GM13976 (cell line): Measurements from ENCODE around the gene DAGLA.

Source experiments
- DNase-seq: peaks from one replicate; pipeline ENCODE4 v3.0.0; 2012; ENCODE audit warnings: low spot score
- CTCF ChIP-seq: IDR thresholded peaks from 2 replicates; pipeline ENCODE4 v1.5.1; 2012; ENCODE audit warnings: borderline replicate concordance, mild to moderate bottlenecking; ENCODE audit not compliant: insufficient read depth; ENCODE audit errors: extremely low read depth, missing control alignments, control extremely low read depth
- in situ Hi-C: fragments of 300-500 bp; cut with MboI; formaldehyde crosslinking; loops from one replicate; pipeline ENCODE4 v1.12.0; 2022; ENCODE audit warnings: low sequenced_read_pairs, mixed read lengths, inconsistent platforms; ENCODE audit not compliant: unreplicated experiment

DAGLA gene

GRCh38 chr11:61685617-61685967, 5.4 kb downstream of the DAGLA start:
- TF ChIP-seq CTCF = no peak
- in situ Hi-C loops = no loop called here
- DNase-seq = no peak

DNA sequence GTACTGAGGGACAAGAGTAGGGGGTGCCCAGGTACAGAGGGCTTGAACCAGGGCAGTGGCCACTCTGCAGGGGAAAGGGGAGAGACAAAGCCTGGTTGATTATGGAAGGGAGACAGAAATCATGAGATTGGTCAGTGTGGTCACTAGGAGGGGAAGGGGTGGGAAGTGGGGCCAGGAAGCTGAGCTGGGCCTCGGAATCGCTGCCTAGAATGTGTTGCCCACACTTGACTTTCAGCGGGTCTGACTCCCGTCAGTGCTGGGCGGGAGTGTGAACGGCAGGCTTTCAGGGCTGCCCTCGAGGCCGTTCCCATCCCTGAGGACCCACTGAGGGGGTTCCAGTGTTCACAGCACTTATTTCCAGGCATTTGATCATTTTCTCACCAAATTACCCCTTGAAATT, 5.9 kb downstream of the DAGLA start:
- no peak for TF ChIP-seq CTCF
- in situ Hi-C loops = no loop called here
- no peak for DNase-seq

GRCh38 chr11:61686469-61686868, 6.3 kb downstream of the DAGLA start:
- in situ Hi-C loops = no loop called here
- no peak for TF ChIP-seq CTCF

DNA sequence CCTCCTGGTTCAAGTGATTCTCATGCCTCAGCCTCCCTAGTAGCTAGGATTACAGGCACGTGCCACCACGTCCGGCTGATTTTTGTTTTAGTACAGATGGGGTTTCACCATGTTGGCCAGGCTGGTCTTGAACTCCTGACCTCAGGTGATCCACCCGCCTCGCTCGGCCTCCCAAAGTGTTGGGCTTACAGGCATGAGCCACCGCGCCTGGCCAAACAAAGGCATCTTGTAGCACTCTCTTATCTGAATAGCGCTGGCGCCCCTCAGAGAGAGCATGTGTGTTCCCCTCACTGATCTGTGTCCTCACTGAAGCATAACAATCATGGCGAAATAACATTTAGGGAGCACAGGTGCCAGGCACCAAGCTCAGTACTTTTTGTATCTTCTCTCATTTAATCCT, 7.2 kb downstream of the DAGLA start:
- DNase-seq = no peak
- in situ Hi-C loops = no loop called here
- no peak for TF ChIP-seq CTCF

More at GRCh38 chr11:61686469-61686868, 6.3 kb downstream of the DAGLA start:
- DNase-seq = no peak

DNA sequence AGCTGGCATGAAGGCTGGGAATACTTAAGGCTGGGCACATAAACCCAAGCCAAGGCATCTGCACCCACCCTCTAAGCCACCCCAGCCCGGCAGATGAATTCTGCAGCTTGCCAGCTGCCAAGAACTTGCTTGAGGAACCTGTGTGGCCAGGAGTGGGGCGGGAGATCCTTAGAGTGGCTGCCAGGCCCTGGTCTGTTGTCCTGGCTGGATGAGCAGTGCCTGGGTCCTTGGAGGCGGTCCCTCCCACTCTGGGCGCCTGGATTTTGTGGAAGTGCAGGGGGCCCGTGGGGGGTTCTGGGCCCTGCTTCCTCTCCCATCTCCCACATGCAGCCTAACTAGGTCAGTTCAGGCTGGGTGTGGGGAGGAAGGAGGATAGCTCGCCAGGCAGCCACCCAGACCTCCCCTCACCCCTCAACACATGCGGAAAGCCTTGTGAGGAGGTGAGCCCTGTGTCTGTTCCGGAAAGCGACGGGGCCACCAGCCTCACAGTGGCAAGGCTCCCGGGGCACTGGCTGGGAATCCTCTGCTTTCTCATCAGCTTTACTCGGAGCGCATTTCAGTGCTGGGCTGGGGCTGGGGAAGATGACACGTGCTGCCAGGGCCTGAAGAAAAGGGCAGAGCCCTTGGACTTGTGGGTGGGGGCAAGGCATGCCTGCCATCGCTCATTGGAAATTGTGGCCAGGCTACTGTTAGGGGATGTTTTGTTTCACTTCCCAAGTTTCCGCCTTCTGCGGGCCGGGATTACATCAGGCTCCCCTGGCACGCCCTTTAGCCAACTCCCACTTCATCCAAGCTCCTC, 8.4 kb downstream of the DAGLA start:
- in situ Hi-C loops = no loop called here
- no peak for DNase-seq
- TF ChIP-seq CTCF = no peak

DNA sequence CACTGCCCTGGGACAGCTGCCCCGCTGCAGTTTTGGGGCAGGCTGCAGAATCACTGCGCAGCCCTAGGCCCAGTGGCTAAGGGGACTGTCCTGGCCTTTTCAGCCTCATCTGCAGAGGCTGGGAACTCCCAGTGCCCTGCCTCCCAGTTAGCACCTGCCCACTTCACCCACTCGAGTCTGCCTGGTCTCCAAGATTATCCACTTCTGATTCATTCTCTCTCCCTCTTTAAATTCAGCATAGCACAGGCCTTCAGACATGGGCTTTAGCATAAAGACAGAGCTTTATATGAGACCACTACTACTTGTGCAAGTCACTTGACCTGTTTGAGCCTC, 8.9 kb downstream of the DAGLA start:
- in situ Hi-C loops = no loop called here
- TF ChIP-seq CTCF = no peak
- DNase-seq = no peak
